ENCODE data around the gene RPS14. TPM values are rescaled to one million over a fixed set of nuclear protein-coding genes. Genes with fewer than 3 reads are reported as not detected.

The RPS14 gene
- total RNA-seq, 1 donor from 2014 or later: 1,202 TPM

- Histone ChIP-seq H3K9me3 (replicated peaks) (no peaks in the 10 kb centered on the region), H3K4me3 (no peak overlapping the region), H3K27me3 (ENCODE audit: low read depth) (no peaks in the 10 kb centered on the region), H3K36me3 (peaks cover 59% of the 10 kb centered on the region), H3K4me1 (peaks cover 9% of the 10 kb centered on the region), H3K27ac (replicated peaks) (no peak overlapping the region)
- intact Hi-C loops (cut with micrococcal nuclease): no loop called here
- no peak for TF ChIP-seq CTCF (IDR thresholded peaks at IDR 0.05; ENCODE audit: borderline replicate concordance)
- no peak for DNase-seq
Observed at GRCh38 chr5:150401376-150402228, 47.9 kb downstream of the RPS14 start.

- no peaks in the 10 kb centered on the region for H3K27me3 ChIP-seq (ENCODE audit: low read depth)
- H3K9me3 ChIP-seq (replicated peaks): no peaks in the 10 kb centered on the region
- peaks cover 9% of the 10 kb centered on the region for H3K4me1 ChIP-seq
- H3K27ac ChIP-seq (replicated peaks): no peak overlapping the region
- no peak for TF ChIP-seq CTCF (IDR thresholded peaks at IDR 0.05; ENCODE audit: borderline replicate concordance)
- no peak overlapping the region for H3K4me3 ChIP-seq
- no peak for DNase-seq
- H3K36me3 ChIP-seq: peaks cover 64% of the 10 kb centered on the region
- intact Hi-C loops (cut with micrococcal nuclease): no loop called here
Observed at GRCh38 chr5:150401076-150401375, 48.5 kb downstream of the RPS14 start.

GRCh38 chr5:150400316-150401075 lies 49.0 kb downstream of the RPS14 start:
- peaks cover 9% of the 10 kb centered on the region for H3K4me1 ChIP-seq
- intact Hi-C loops (cut with micrococcal nuclease): no loop called here
- H3K4me3 ChIP-seq: no peak overlapping the region
- no peak for TF ChIP-seq CTCF (IDR thresholded peaks at IDR 0.05; ENCODE audit: borderline replicate concordance)
- no peak overlapping the region for H3K27ac ChIP-seq (replicated peaks)
- H3K9me3 ChIP-seq (replicated peaks): no peaks in the 10 kb centered on the region
- no peaks in the 10 kb centered on the region for H3K27me3 ChIP-seq (ENCODE audit: low read depth)
- DNase-seq: no peak
- peaks cover 70% of the 10 kb centered on the region for H3K36me3 ChIP-seq

- intact Hi-C loops (cut with micrococcal nuclease): no loop called here
- TF ChIP-seq CTCF (IDR thresholded peaks at IDR 0.05; ENCODE audit: borderline replicate concordance): no peak
- H3K36me3 ChIP-seq: peaks cover 73% of the 10 kb centered on the region
- H3K4me1 ChIP-seq: peaks cover 9% of the 10 kb centered on the region
- DNase-seq: no peak
- no peaks in the 10 kb centered on the region for H3K27me3 ChIP-seq (ENCODE audit: low read depth)
- no peaks in the 10 kb centered on the region for H3K9me3 ChIP-seq (replicated peaks)
- H3K4me3 ChIP-seq: no peak overlapping the region
- no peak overlapping the region for H3K27ac ChIP-seq (replicated peaks)
Observed at GRCh38 chr5:150399524-150400211, 49.9 kb downstream of the RPS14 start.

GRCh38 chr5:150398722-150399523 lies 50.6 kb downstream of the RPS14 start:
- no peak for DNase-seq
- Histone ChIP-seq H3K4me3 (no peak overlapping the region), H3K27ac (replicated peaks) (no peak overlapping the region), H3K36me3 (peaks cover 80% of the 10 kb centered on the region), H3K4me1 (peaks cover 2% of the 10 kb centered on the region), H3K9me3 (replicated peaks) (no peaks in the 10 kb centered on the region), H3K27me3 (ENCODE audit: low read depth) (no peaks in the 10 kb centered on the region)
- intact Hi-C loops (cut with micrococcal nuclease): no loop called here
- no peak for TF ChIP-seq CTCF (IDR thresholded peaks at IDR 0.05; ENCODE audit: borderline replicate concordance)
